Osteoblast (primary cell): ENCODE results near the gene SORCS2. TPM values are rescaled to one million over a fixed set of nuclear protein-coding genes. Genes with fewer than 3 reads are reported as not detected.

Experiments used
- DNase-seq: peaks from one replicate; pipeline ENCODE4 v3.0.0; 2011; ENCODE audit warnings: low spot score, mixed read lengths; ENCODE audit not compliant: insufficient read length; ENCODE audit errors: missing footprints
- H2AFZ ChIP-seq: 2 replicates; pipeline ENCODE4 v1.6.0; 2011; ENCODE audit warnings: mild to moderate bottlenecking, low read length
- H3K27ac ChIP-seq: 2 replicates; pipeline ENCODE4 v1.5.1; 2011; ENCODE audit warnings: mild to moderate bottlenecking, low read depth, low read length, moderate library complexity
- H3K27me3 ChIP-seq: 2 replicates; pipeline ENCODE4 v1.6.0; 2012; ENCODE audit warnings: mild to moderate bottlenecking, control low read depth, inconsistent platforms, low read length, moderate library complexity; ENCODE audit not compliant: insufficient read depth
- H3K36me3 ChIP-seq: 2 replicates; pipeline ENCODE4 v1.5.1; 2011; ENCODE audit warnings: mild to moderate bottlenecking, low read length, control low read depth, moderate library complexity; ENCODE audit not compliant: insufficient read depth
- H3K4me1 ChIP-seq: 2 replicates; pipeline ENCODE4 v1.5.1; 2011; ENCODE audit warnings: mild to moderate bottlenecking, low read length, control low read depth, moderate library complexity; ENCODE audit not compliant: insufficient read depth
- H3K4me2 ChIP-seq: 2 replicates; pipeline ENCODE4 v1.6.0; 2011; ENCODE audit warnings: mild to moderate bottlenecking, low read length; ENCODE audit not compliant: insufficient read depth
- H3K4me3 ChIP-seq: fragments of 200-600 bp; sonication (generic); 3 replicates; pipeline ENCODE4 v1.5.1; 2012; ENCODE audit warnings: mild to moderate bottlenecking, low read length, inconsistent platforms; ENCODE audit not compliant: insufficient read depth
- H3K79me2 ChIP-seq: 2 replicates; pipeline ENCODE4 v1.6.0; 2012; ENCODE audit warnings: mild to moderate bottlenecking, low read length, control low read depth, inconsistent platforms; ENCODE audit not compliant: insufficient read depth
- H3K9me3 ChIP-seq: 2 replicates; pipeline ENCODE4 v1.5.1; 2011; ENCODE audit warnings: low read depth, low read length, control low read depth
- H4K20me1 ChIP-seq: 2 replicates; pipeline ENCODE4 v1.6.0; 2012; ENCODE audit warnings: mild to moderate bottlenecking, low read length, control low read depth; ENCODE audit not compliant: insufficient read depth
- CTCF ChIP-seq: IDR thresholded peaks from 2 replicates; pipeline ENCODE4 v1.5.1; 2011; ENCODE audit warnings: mild to moderate bottlenecking, low read depth, low read length, moderate library complexity; ENCODE audit errors: extremely low read depth
- small RNA-seq: library from RNA; depleted of rRNA; stranded (forward); fragments of <200 nt; gene quantifications from one replicate; pipeline ENCODE3, GENCODE V24; 2012
- total RNA-seq: library from RNA; depleted of rRNA; stranded (reverse); fragments of >200 nt; gene quantifications from 2 replicates; pipeline ENCODE4 v1.2.3, GENCODE V29; 2012

SORCS2 gene
- total RNA-seq, 1 donor = 9.0 TPM

GRCh38 chr4:7788694-7789425 is 596.5 kb downstream of the SORCS2 start:
- no peaks in the 10 kb centered on the region for H3K27me3 ChIP-seq
- H3K4me2 ChIP-seq = no peak overlapping the region
- no peak for DNase-seq
- peaks cover 93% of the 10 kb centered on the region for H3K79me2 ChIP-seq
- H3K27ac ChIP-seq = peak overlapping the region; percentile 21
- H3K36me3 ChIP-seq = peaks cover 96% of the 10 kb centered on the region
- H3K9me3 ChIP-seq = no peaks in the 10 kb centered on the region
- H2AFZ ChIP-seq = no peak overlapping the region
- H4K20me1 ChIP-seq = peaks cover 72% of the 10 kb centered on the region
- no peak overlapping the region for H3K4me3 ChIP-seq
- peaks cover 30% of the 10 kb centered on the region for H3K4me1 ChIP-seq
- TF ChIP-seq CTCF = no peak

DNA sequence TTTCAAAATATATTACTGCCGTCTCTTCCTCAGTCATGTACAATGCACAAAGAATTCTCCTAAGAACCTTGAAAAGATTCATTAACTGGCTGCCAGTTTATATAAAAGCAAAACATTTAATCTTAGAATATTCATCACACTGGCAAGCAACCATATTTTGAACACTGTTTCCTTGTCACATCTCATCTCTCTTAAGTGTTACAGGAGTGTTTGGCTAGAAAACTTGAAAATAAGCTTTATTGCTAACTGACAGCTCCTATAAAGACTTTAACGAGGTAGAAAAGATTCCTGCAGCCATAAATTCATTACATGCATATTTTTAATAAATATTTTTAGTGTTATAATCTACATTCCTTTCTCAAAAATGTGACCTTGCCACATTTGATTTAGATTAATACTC is 597.7 kb downstream of the SORCS2 start:
- Histone ChIP-seq H3K27me3 (no peaks in the 10 kb centered on the region), H3K9me3 (no peaks in the 10 kb centered on the region), H3K79me2 (peaks cover 87% of the 10 kb centered on the region), H3K4me3 (no peak overlapping the region), H3K36me3 (peaks cover 95% of the 10 kb centered on the region), H3K4me1 (peaks cover 31% of the 10 kb centered on the region), H2AFZ (no peak overlapping the region), H4K20me1 (peaks cover 64% of the 10 kb centered on the region), H3K4me2 (no peak overlapping the region), H3K27ac (no peak overlapping the region)
- no peak for DNase-seq
- no peak for TF ChIP-seq CTCF

- Histone ChIP-seq H4K20me1 (peaks cover 54% of the 10 kb centered on the region), H3K79me2 (peaks cover 85% of the 10 kb centered on the region), H3K4me2 (no peak overlapping the region), H3K27ac (peak overlapping the region; percentile 70), H2AFZ (no peak overlapping the region), H3K9me3 (no peaks in the 10 kb centered on the region), H3K4me1 (peaks cover 29% of the 10 kb centered on the region), H3K27me3 (no peaks in the 10 kb centered on the region), H3K36me3 (peaks cover 94% of the 10 kb centered on the region), H3K4me3 (no peak overlapping the region)
- TF ChIP-seq CTCF = no peak
- DNase-seq = peak; percentile 68
Measured at GRCh38 chr4:7790999-7791398, 598.7 kb downstream of the SORCS2 start.

Small RNAs within 50 kb of the gene (small RNA-seq; reads per million reads assigned to genes)
- gene MIR4274 = not detected
- not detected for gene MIR4798

Other genes starting within 250 kb of the SORCS2 start
- gene TADA2B, start 149.2 kb upstream of the SORCS2 start, total RNA-seq = 12.7 and 13.0 TPM in 2 replicates
- gene GRPEL1, start 124.5 kb upstream of the SORCS2 start, total RNA-seq = 10.3 and 21.0 TPM in 2 replicates
- gene PSAPL1, start 242.4 kb downstream of the SORCS2 start, total RNA-seq = not detected in 2 replicates